ENCODE measurements around the gene SPATA20.

Gene SPATA20

DNA sequence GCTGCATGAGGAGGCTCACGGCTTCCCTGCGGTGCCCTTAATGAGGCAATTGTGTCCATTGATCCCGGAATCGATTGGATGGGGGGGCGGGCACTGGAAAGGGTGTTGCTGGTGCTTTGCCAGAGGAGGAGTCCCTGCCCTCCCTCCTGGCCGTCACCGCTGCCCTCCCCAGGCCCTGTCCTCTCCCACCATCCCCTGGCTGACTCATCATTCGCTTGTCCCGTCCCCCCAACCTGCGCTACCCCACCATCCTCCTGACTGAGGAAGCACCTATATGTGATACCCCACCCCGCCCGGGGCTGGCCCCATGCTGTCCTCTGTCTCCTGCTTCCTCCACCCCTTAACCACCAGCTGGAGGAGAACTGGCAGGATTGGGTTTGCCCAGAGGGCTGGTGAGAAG is 34.3 kb downstream of the SPATA20 start:
- DNase-seq: no peak

DNA sequence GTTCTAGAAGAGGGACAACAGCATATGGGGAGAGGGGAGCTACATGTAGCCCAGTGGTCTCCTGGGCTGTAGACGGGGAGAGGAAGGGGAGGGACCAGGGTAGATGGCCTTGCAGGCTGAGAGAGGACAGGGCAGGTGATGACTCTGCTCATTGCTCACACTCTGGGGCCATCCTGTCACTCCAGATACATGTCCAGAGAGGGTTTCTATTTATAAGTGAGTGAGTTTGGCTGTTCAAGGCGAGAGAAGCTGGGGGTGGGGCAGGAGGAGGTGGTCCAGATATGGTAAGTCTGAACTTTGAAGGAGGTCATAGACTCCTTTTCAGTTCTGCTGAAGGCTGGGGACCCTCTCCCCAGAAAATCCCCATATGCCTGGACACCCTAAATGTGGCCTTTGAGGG is 35.8 kb downstream of the SPATA20 start:
- DNase-seq: no peak

DNA sequence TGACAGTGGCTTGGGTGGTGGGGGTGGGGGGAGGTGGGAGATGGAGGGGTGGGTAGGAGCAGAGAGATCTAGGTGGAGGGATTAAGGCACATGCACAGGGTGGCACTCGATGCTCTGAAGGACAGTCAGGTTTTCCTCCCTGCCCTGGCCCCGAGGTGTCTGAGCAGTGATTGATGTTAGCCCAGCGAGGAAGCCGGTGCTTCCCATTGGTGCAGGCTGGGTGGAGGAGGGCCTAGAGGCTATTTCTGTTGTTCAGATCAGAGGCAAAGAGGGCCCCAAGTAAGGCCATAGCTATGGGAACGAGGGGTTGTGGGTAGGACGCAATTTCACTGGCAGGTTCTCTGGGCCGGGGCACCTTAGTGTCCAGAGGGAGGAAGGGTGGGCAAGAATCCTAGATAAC is 36.7 kb downstream of the SPATA20 start:
- no peak for DNase-seq

DNA sequence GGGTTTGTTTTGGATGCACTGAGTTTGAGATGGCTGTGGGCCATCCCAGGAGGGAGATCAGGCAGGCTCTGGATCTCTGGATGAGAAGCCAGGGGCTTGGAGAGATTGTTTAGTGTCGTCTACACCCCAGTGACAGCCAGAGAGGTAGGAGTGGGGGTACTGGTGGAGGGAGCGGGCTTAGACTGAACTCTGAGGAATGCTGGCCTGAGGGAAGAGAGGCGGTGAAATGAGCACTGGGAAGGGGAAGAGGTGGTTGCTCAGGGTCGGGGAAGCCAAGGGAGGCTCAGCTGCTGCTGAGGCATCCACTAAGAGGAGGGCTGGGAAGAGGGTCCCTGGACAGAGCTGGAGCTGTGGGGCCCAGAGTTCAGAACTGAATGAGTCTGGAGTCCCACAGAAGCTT is 37.1 kb downstream of the SPATA20 start:
- no peak for DNase-seq

DNA sequence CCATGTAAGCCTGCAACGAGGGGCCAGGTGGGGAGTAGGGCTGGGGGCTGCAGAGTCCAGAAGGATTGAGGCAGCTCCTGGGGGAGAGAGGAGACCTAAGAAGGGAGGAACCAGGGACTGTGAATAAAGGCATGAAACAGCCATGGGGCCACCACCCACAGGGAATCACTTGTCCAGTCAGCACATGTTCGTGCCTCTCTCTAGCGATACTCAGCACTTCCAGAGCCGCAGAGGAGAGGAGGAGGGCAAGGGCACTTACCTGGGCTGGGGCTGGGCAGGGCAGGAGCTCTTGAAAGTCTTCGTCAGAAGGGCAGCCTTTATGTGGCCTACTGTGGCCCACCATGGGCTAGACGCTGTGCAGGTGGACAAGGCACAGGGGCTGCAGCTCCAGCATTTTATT is 37.8 kb downstream of the SPATA20 start:
- no peak for DNase-seq

DNA sequence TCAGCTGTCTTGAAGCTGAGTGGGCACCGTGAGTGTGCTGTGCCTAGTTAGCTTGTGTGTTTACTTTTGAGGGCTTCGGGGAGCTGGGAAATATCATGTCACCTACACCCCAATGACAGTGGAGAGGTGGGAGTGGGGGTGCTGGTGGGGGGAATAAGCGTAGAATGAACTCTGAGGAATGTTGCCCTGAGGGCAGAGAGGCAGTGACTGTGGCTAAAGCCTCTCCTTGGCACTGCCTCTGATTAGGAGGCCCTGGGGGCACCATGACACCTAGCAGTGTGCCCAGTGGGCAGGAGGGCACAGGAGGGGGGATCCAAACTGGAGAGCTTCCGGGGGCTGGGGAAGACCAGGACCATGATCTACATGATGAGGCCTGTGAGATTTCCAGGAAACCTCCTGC is 38.4 kb downstream of the SPATA20 start:
- no peak for DNase-seq

DNA sequence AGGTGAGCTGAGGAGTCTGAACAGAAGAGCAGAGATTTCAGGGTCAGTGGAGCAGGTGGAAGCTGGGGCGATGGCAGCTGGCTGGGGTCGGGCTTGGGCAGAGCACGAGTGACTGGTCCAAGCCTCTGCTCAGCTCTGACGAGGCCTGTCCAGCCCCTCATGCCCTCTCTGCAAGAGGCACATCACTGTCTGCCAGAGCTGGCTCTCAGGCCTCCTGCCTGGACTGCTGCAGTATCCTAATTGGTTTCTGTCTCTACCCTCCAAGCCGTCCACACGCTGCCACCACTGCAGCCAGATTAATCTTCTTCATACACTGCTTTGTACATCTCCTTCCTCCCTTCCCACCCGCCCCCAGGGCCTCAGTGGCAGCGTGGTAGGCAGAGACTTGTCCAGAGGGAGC is 38.9 kb downstream of the SPATA20 start:
- DNase-seq: no peak

DNA sequence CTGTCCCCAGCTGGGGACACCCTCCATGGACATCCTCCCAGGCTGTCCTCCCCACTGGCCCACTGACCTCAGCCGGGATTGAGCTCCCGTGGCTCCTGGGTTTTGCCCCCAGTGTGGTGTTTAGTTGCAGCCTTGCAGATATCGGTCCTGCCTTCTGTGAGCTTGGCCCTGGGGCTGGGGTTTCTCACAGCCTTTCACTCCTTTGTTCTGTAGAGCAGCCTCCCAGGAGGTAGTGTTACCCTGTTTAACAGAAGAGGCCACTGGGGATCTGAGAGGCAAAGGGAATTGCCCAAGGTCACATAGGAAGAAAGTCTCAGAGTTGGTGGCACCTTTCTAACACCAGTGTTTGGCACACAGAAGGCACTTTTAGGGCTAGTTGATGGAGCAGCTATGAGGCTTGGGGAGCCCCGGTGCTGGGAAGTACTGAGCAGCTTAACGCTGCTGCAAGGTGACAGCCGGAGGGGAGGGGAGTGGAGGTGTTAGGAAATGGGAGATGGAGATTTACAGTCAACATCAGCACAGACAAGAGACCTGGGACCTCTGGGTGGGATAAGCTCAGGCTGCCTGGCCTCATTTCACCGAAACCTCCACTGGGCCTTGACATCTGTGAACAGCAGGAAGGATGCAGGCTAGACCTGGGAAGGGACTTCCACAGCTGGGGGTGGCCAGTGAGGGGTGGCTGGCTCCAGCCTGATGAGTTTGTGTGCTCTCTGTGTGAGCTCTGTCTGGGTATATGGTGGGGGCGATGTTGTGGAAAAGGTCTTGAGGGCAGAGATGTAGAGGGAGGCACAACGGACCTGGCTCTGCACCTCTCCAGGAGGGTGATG is 39.7 kb downstream of the SPATA20 start:
- no peak for DNase-seq

DNA sequence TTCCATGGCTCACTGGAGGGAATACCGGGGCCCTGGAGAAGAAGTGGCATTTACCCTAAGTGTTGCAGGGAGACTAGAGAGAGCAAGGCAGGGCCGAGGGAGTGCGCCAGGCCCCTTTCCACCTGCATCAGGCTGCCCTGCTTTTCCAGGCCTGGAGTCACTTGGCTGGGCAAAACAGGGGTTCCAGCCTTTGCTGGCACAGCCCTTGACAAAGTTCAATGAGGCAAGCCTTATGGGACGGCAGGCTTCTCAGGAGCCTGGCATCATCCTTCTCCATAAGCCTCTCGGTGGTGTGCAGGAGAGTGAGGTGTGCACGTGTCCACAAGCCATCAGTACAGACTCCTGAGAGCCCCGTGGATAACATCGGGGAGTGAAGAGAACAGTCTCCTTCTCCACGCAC is 40.6 kb downstream of the SPATA20 start:
- DNase-seq: no peak

DNA sequence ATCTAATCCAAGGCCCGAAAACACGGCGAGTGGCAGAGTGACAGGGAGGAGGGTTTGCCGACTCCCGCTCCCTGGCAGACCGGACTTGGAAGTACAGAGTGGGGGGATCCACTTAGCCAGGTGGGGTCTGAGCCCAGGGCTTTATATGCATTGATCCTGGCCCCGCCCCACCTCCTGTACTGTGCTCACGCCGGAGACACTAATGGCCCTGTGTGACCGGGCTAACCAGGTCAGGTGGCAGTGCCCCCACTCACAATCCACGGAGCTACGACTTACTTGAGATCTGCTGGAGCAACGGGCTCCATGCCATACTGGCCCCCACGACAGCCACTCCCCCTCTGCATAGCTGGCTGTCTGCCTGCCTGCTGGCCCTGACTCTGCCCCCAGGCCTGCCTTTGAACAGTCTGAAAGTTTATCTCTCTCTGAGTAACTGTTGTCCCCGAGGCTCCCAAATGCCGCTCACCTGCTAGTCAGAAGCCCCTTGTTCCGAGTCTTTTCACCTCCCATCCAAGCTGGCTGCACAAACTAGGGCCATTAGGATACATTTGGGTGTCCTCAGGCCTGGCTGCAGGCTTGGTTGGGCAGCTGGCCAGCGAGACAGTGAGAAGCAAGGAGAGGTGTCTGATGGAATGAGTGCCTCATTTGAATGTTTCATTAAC is 41.5 kb downstream of the SPATA20 start:
- no peak for DNase-seq

DNA sequence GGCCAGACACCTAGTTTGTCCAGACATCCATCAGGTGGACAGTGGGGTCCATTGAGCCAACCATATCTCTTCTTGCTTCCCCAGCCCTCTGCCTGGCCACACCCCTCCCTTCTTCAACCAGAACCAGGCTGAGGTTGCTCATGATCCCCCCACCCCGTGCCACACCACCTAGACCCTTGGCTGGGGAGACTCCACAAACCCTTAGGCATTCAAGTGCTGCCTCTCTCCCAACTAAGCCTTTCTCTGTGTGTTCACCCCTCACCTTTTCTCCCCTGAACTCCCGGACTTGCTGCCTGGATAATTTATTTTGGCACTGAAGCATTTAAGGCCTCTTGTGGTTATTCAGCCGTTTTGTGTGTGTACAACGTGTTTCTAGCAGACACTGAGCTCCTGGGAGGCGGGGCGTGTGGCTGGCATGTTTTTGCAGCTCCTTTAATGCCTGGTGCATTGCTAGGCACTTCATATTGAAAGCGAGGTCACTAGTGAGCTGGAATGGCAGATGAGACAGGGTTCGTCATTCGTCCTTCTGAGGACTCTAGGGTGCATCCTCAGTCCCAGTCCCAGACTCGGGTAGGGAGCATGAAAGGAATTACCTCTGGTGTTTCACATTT is 42.2 kb downstream of the SPATA20 start:
- DNase-seq: no peak

DNA sequence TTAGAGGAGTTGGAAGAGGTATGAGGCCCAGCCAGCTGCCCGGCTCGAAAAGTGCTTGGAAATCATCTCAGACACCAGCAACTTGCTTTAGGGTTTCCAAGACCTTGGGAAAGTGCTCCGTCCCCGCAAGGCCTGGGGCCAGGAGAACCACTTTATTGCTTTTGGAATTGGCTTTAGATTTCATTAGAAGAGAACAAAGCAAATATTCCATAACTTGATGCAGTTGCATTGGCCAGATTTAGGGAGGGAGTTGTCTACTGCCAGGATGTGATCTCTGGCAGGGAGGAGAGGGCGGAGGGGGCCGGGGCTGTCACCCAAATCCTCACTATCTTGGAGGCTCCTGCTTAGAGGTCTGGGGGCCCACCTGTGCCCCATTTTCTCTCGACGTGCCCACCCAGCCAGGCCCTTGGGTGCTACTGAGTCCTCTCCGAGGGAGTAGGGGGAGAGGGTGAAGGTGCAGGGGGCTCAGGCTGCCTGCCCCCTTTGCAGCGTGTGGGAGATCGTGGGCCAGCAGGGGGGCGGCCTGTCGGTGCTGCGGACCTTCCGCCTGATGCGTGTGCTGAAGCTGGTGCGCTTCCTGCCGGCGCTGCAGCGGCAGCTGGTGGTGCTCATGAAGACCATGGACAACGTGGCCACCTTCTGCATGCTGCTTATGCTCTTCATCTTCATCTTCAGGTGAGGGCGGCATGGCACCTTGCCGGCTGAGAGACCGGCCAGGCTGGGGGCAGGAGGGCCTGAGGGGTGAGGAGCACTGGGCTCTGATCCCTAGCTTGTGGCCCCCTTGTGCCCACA is 44.2 kb downstream of the SPATA20 start:
- no peak for DNase-seq

DNA sequence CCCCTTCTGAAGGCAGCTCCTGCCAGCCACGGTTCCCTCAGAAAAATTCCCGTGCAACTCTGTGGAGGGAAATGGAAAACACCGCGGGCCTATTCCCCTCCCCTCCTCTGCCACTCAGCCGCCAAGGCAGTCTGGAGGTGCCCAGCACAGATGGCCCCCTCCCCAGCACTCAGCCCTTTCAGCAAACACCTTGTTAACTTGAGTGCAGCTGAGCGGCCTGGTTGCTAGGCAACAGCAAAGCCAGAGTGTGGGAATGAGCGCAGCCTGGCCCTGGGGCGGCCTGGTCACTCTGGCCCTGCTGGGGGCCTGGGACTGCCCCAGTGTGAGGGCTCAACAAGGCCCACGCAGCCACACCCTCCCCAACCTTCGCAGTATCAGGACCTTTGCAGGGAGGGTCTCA is 46.3 kb downstream of the SPATA20 start:
- peak; percentile 32 for DNase-seq

DNA sequence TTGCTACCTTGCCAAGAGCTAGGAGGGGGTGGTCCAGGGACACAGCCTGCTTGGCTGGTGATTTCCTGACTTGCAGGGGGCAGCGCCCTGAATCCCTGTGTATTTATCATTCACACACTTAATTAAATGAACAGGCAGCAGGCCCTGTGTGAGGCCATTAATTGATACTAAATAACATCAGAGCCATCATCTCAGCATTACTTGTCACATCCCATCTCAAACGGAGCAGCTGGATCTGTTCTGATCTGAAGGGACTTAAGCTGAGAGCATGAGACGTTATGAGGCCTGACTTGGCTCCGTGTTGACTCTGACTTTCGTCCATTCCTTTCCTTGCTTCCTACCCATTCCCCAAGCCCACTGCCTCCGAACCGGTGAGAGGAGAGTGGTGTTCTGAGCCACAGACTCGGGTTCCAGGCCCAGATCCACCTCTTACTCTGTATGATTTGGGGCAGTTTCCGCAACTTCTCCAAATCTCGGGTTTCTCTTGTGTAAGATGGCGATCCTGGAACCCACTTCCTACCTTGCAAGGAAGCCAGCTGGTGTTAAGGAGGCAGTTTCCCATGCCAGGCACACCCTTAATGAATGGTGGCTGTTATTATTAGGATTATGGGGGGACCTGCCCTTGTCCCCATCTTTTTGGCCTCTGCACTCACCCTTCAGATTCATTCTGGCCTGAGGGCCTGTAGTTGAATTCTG is 47.3 kb downstream of the SPATA20 start:
- DNase-seq: no peak

DNA sequence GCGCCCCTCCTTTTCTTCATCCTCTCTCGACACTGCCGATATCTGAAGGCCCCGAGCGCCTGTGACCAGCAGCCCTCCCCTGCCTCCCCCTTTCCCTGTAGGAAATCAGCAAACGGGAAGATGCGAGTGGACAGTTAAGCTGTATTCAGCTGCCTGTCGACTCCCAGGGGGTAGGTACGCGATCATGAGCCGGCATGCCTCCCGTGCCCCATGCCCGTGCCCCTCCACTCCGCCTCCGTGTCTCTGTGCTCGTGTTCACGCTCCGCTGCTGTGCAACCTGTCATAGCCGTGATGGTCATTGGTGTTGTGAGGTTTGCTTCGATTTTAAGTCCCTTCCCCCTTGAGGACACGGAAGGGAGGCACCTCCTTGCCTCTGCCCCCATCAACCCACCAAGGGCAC is 47.9 kb downstream of the SPATA20 start:
- DNase-seq: no peak

DNA sequence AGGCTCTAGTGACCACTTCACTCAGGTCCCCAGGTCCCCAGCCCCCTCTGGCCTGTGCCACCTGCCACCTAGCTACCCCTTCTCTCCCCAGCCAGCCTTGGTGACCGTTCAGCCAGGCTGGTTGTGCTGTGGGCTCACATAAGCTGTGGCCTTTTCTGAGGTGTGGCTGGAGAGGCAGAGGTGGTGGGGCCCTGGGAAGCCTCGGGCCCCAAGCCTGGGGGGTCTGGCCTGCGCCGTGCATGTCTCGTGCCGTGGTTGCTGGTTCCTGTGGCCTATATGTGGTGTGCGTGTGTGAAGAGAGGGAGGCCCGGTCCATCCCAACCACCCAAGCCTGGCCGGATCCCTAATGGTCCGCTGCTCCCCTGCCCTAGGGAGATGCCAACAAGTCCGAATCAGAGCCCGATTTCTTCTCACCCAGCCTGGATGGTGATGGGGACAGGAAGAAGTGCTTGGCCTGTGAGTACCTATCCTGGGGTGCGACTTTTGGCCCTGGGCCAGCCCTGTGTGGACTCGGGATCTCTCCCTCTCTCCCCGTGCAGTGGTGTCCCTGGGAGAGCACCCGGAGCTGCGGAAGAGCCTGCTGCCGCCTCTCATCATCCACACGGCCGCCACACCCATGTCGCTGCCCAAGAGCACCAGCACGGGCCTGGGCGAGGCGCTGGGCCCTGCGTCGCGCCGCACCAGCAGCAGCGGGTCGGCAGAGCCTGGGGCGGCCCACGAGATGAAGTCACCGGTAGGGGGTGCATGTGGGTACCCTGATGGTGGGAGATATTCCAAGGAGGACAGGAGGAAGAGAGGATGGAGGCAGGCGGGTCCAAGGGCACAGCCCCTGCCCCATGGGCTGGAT is 49.4 kb downstream of the SPATA20 start:
- DNase-seq: no peak

DNA sequence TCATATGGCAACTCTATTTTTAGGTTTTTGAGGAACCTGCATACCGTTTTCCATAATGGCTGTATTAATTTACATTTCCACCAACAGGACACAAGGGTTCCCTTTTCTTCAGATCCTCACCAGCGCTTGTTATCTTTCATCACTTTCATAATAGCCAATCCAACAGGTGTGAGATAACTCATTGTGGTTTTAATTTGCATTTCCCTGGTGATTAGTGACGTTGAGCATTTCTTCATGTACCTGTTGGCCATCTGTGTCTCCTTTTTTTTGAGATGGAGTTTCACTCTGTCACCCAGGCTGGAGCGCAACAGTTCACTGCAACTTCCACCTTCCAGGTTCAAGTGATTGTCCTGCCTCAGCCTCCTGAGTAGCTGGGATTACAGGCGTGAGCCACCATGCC is 51.5 kb downstream of the SPATA20 start:
- no peak for DNase-seq

DNA sequence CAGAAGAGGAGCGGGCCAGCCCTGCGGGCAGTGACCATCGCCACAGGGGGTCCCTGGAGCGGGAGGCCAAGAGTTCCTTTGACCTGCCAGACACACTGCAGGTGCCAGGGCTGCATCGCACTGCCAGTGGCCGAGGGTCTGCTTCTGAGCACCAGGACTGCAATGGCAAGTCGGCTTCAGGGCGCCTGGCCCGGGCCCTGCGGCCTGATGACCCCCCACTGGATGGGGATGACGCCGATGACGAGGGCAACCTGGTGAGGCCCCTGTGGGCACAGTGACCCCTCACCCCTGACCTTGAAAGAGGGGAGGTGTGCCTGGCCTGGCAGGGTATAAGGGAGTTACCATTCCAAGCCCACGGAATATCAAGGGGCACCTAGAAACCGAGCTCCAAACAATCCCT is 52.6 kb downstream of the SPATA20 start:
- no peak for DNase-seq

DNA sequence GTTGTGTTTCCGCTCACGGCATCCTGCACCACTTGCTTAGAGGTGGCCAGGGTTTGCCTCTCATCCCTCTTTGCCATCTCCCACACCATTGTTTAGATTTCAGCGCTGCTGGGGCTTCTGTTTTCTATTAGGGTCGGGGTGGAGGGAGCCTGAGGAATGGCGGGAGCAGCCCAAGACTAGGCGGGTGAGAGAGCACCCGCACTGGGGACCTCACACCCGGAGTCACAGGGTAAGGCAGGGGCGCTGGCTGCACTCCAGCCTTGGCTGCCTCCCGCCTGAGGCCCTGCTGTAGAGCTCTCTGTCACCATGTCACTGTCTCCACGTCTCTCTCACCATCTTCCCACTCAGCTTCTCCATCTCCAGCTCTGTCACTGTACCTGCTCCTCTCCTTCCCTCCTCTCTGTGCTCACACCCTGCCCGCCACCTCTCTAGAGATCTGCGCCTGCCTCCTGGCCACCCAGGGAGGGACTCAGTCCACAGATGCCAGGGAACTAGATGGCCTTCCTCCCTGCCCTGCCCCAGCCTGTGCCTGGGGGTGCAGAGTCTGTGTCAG is 54.9 kb downstream of the SPATA20 start:
- no peak for DNase-seq

DNA sequence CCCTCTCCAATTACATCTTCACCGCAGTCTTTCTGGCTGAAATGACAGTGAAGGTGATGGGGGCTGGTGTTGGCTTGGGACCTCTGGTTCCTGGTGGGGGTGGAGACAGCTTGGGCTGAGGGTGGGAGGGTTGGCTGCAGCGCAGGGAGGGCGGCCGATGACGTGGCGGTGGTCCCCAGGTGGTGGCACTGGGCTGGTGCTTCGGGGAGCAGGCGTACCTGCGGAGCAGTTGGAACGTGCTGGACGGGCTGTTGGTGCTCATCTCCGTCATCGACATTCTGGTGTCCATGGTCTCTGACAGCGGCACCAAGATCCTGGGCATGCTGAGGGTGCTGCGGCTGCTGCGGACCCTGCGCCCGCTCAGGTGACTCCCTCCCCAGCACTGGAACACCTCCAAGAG is 55.9 kb downstream of the SPATA20 start:
- no peak for DNase-seq

DNA sequence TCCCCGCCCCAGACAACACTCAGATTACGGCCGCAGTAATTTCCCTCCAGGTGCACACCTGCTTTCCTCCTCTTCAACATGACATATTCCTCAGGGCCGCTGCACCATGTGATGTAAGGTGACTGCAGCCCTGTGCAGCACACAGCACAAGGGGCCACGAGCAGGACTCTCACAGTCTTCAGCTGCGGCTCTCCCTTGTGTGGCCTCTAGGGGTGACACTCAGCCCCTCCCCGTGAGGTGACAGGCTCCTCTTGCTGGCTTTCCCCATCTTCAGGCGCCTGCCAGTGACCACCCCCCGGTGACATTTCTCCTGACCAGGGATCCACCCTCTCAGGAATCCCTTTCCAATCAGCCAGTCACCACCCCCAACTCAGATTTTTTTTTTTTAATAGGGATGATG is 56.4 kb downstream of the SPATA20 start:
- DNase-seq: no peak

DNA sequence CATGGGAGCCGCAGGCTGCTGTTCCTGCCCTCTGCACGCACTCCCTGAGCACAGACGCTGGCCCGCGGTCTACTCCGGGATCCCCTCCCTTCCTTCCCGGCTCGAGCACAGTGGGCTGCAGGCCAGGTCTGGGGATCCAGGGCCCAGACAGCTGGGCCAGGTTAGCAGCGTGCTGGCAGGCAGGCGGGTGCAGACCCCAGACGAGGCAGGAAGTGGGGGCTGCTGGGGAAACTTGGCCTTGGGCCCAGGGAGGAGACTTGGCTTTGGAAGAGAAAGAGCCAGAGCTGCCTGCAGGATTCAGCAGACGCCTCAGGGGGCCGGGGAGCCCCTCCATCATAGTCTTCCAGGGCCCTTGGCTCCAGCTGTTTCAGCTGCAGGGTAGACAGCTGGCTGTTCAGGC is 57.5 kb downstream of the SPATA20 start:
- DNase-seq: peak; percentile 90
